GM12872 (cell line): Measurements from ENCODE around the gene DCUN1D3.

ENCODE experiments used
- TF ChIP-seq, protein P1 (sequence below): IDR thresholded peaks from 3 replicates; pipeline ENCODE4 v1.5.1; 2011; ENCODE audit warnings: low read depth, mild to moderate bottlenecking, low read length, moderate library complexity; ENCODE audit not compliant: insufficient read depth

Gene DCUN1D3

DNA sequence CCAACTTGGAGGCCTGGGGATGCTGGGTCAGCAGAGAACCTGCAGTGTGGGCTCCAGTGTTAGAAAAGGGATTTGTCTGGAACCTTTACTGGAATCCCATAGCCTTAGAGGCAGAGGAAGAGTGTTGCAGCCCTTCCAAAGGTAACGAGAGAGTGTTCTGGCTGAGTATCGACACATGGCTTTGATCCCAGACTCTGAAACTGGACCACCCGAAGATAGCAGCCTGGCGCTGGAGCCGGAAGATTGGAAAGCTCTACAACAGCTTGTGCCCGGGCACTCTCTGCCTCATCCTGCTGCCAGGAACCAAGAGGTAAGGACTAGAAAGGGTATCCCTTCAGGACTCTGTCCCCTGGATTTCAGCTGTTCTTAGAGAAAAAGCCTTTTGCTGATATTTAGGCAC is 54.1 kb downstream of the DCUN1D3 start:
- TF ChIP-seq, protein P1, sequence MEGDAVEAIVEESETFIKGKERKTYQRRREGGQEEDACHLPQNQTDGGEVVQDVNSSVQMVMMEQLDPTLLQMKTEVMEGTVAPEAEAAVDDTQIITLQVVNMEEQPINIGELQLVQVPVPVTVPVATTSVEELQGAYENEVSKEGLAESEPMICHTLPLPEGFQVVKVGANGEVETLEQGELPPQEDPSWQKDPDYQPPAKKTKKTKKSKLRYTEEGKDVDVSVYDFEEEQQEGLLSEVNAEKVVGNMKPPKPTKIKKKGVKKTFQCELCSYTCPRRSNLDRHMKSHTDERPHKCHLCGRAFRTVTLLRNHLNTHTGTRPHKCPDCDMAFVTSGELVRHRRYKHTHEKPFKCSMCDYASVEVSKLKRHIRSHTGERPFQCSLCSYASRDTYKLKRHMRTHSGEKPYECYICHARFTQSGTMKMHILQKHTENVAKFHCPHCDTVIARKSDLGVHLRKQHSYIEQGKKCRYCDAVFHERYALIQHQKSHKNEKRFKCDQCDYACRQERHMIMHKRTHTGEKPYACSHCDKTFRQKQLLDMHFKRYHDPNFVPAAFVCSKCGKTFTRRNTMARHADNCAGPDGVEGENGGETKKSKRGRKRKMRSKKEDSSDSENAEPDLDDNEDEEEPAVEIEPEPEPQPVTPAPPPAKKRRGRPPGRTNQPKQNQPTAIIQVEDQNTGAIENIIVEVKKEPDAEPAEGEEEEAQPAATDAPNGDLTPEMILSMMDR = no peak

DNA sequence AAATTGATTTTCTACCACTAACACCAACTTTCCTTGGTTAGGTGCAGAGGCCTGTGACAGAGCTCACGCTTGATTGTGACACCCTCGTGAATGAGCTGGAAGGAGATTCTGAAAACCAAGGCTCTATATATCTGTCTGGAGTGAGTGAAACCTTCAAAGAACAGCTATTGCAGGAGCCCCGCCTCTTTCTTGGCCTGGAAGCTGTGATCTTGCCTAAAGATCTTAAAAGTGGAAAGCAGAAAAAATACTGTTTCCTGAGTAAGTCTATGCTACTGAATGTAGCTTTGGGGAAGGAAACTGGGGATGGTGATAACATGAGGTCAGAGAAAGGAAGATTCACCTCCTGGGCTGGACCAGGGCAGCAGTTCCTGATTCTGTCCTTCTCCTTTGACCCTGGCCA is 55.6 kb downstream of the DCUN1D3 start:
- TF ChIP-seq, protein P1 = no peak

DNA sequence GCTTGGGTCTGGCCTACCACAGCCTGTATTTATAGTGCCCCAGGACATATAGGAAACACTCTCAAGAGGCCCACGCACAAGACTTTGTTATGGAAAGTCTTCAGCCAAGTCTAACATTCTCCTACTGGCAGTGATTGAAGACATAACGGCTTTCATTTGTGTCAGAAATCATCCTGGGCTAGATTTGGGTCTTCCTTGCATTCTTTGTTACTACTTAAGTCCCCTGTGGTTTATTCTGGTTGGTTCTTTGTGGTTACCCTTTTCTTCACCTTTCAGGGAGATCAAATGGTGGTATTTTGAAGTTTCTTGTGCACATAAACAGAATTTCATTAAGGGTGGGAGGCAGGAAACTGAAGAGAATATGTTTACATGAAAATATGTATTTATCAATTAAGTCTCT is 56.1 kb downstream of the DCUN1D3 start:
- TF ChIP-seq, protein P1 = no peak

DNA sequence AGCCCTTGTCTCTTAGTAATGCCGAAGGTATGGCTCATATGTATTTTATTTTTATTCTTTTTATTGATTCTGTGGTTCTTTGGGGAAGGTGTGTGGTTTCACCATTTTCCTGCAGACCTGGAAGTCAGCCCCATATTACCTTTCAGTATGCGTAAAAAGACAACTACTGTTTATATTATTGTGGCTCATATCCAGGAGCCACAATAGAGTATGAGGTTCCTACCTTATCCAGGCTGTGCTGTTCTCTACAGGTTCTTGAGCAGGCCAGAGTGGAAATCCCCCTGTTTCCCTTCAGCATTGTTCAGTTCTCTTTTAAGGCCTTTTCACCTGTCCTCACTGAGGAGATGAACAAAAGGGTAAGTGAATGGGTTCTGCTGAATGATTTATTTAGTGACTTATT is 60.7 kb downstream of the DCUN1D3 start:
- TF ChIP-seq, protein P1 = no peak

DNA sequence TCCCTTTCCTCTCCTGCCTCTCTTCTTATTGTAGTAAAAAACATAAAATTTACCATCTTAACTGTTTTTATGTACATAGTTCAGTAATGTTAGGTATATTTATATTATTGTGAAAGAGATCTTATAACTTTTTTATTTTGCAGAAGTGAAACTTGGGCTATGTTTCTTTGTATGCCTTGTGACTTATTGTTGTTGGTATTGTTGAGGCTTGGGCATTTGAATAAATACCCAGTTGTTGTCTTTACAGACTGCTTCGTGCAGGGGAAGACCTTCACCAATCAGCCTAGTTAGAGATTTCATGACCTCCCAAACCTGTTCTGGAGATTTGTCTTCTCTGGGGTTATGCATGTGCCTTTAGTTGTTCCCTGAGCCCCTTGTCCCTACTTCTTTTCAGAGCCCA is 61.9 kb downstream of the DCUN1D3 start:
- TF ChIP-seq, protein P1 = no peak

DNA sequence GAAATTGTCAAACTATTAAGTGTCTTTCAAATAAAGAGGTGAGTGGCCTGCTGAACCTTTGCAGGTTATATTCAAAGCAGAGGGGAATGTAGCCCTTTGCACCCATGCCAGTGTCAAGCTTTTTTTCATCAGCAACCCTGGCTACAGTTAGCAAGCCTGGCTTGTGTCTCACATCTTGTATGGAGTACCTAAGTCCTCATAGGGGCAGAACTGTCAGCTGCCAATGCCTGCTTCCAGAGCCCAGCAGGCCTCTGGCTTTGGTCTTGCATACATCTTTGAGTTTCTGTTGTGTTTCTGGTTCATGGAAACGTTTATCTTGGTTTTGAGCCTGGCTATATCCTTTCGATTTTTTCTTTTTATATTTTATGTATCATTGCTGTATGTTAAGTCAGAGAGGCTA is 67.1 kb downstream of the DCUN1D3 start:
- TF ChIP-seq, protein P1 = no peak

DNA sequence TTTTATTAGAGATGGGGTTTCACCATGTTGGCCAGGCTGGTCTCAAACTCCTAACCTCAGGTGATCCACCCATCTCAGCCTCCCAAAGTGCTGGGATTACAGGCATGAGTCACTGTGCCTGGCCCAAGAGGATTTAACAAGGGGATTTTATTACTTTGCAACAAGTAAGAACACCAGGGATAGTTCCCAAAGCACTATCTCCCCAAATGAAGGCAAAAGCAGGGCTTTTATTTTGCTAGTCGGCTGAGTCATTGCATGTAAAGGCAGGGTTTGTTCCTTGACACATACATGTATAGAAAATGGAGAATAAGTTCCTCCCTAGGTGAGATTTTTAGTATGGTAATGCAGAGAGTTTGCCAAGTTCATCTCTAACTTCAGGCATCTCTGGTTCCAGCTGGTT is 69.8 kb downstream of the DCUN1D3 start:
- TF ChIP-seq, protein P1 = no peak

DNA sequence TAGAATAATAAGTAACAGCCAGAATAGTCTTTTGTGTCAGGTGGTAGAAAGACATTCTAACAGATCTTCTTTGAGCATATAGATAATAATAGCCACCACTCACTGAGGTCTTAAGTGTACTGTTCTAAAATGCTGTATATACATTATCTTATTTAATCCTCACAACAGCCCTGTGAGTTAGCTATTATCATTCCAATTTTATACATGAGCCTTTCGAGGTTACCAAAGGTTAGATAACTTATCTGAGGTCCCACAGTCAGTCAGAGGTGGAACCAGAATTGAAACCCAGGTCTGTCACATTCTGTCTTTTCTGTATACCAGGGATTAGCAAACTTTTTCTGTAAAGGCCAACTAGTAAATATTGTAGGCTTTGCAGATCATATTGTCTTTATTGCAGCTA is 70.6 kb downstream of the DCUN1D3 start:
- TF ChIP-seq, protein P1 = no peak
